HFF-Myc (cell line): ENCODE measurements around the gene TBX4.

Source experiments
- DNase-seq: peaks from one replicate; pipeline ENCODE4 v3.0.0-alpha.2; 2011; ENCODE audit warnings: low read depth; ENCODE audit errors: extremely low read depth
- H3K4me3 ChIP-seq: replicated peaks from 2 replicates; pipeline ENCODE4 v1.5.1; 2011; ENCODE audit warnings: low read depth, mild to moderate bottlenecking, control low read depth, low read length
- CTCF ChIP-seq: IDR thresholded peaks from 2 replicates; pipeline ENCODE4 v1.5.1; 2012; ENCODE audit warnings: mild to moderate bottlenecking, low read depth, low read length, control low read depth; ENCODE audit errors: missing control alignments

TBX4 gene

GRCh38 chr17:61456061-61456681 is 3.9 kb downstream of the TBX4 start:
- DNase-seq: no peak
- no peak for TF ChIP-seq CTCF
- H3K4me3 ChIP-seq: peak overlapping the region; percentile 35

GRCh38 chr17:61456688-61457225 is 4.5 kb downstream of the TBX4 start:
- no peak for DNase-seq
- peak overlapping the region; percentile 23 for H3K4me3 ChIP-seq
- no peak for TF ChIP-seq CTCF

- DNase-seq: no peak
- peak overlapping the region; percentile 23 for H3K4me3 ChIP-seq
Observed at GRCh38 chr17:61457226-61457983, 5.2 kb downstream of the TBX4 start.

GRCh38 chr17:61458000-61458399 is 5.8 kb downstream of the TBX4 start:
- peak overlapping the region; percentile 23 for H3K4me3 ChIP-seq
- no peak for DNase-seq
- no peak for TF ChIP-seq CTCF

More at GRCh38 chr17:61457226-61457983, 5.2 kb downstream of the TBX4 start:
- no peak for TF ChIP-seq CTCF

- H3K4me3 ChIP-seq: no peak overlapping the region
- no peak for TF ChIP-seq CTCF
- no peak for DNase-seq
Observed at GRCh38 chr17:61458421-61459141, 6.4 kb downstream of the TBX4 start.

GRCh38 chr17:61459142-61459809 is 7.1 kb downstream of the TBX4 start:
- TF ChIP-seq CTCF: no peak
- no peak overlapping the region for H3K4me3 ChIP-seq
- no peak for DNase-seq
